Keratinocyte (primary cell): ENCODE measurements around the gene C1orf52. TPM values are rescaled to one million over a fixed set of nuclear protein-coding genes. Genes with fewer than 3 reads are reported as not detected.
"Not testable (repeated sequence)": the region's sequence is repeated elsewhere in the genome, so short reads cannot be mapped to it uniquely, and the experiment has no call there.

Experiments used
- DNase-seq: peaks from one replicate; pipeline ENCODE4 v3.0.0-alpha.2; 2011; ENCODE audit warnings: low read depth, missing footprints, low spot score
- FAIRE-seq: peaks from 2 replicates; lab custom pipeline; 2011; peaks lifted over from hg19 to GRCh38; lab: Jason Lieb, UNC
- H2AFZ ChIP-seq: 2 replicates; pipeline ENCODE4 v1.6.0; 2012; ENCODE audit warnings: low read length, control low read depth, inconsistent platforms; ENCODE audit not compliant: control insufficient read depth
- H3K27ac ChIP-seq: 2 replicates; pipeline ENCODE4 v1.5.1; 2011; ENCODE audit warnings: low read length; ENCODE audit not compliant: control insufficient read depth, insufficient read depth
- H3K27me3 ChIP-seq: 3 replicates; pipeline ENCODE4 v1.6.0; 2011; ENCODE audit warnings: low read length; ENCODE audit not compliant: control insufficient read depth, insufficient read depth; ENCODE audit errors: extremely low read depth
- H3K36me3 ChIP-seq, 2 experiments: 2 replicates in 1 of 2; 3 replicates in 1 of 2; pipeline ENCODE4 v1.5.1; 2011; ENCODE audit warnings: low read length in 2 of 2, mild to moderate bottlenecking in 1 of 2; ENCODE audit not compliant: control insufficient read depth in 2 of 2, insufficient read depth in 2 of 2; ENCODE audit errors: extremely low read depth in 1 of 2
- H3K4me1 ChIP-seq: 3 replicates; pipeline ENCODE4 v1.5.1; 2011; ENCODE audit warnings: low read length; ENCODE audit not compliant: control insufficient read depth, insufficient read depth; ENCODE audit errors: extremely low read depth
- H3K4me2 ChIP-seq: 3 replicates; pipeline ENCODE4 v1.6.0; 2011; ENCODE audit warnings: low read depth, low read length; ENCODE audit not compliant: control insufficient read depth, insufficient read depth; ENCODE audit errors: extremely low read depth
- H3K4me3 ChIP-seq, 3 experiments: fragments of 200-600 bp in 1 of 3; sonication (generic) in 1 of 3; 2 replicates in 2 of 3; 3 replicates in 1 of 3; pipeline ENCODE4 v1.5.1; 2011 to 2016; ENCODE audit warnings: low read length in 3 of 3, mild to moderate bottlenecking in 3 of 3, control low read depth in 2 of 3, inconsistent platforms in 1 of 3, low read depth in 1 of 3, mixed read lengths in 1 of 3, mixed run types in 1 of 3, moderate library complexity in 1 of 3; ENCODE audit not compliant: control insufficient read depth in 2 of 3, insufficient read depth in 2 of 3; ENCODE audit errors: extremely low read depth in 1 of 3
- H3K79me2 ChIP-seq: 2 replicates; pipeline ENCODE4 v1.6.0; 2012; ENCODE audit warnings: low read length; ENCODE audit not compliant: control insufficient read depth, insufficient read depth
- H3K9ac ChIP-seq: 3 replicates; pipeline ENCODE4 v1.6.0; 2011; ENCODE audit warnings: low read length; ENCODE audit not compliant: control insufficient read depth, insufficient read depth; ENCODE audit errors: extremely low read depth
- H3K9me1 ChIP-seq: 3 replicates; pipeline ENCODE4 v1.6.0; 2011; ENCODE audit warnings: low read length; ENCODE audit not compliant: control insufficient read depth, insufficient read depth; ENCODE audit errors: extremely low read depth
- H3K9me3 ChIP-seq: 2 replicates; pipeline ENCODE4 v1.5.1; 2012; ENCODE audit warnings: low read depth, low read length; ENCODE audit not compliant: control insufficient read depth
- H4K20me1 ChIP-seq: 3 replicates; pipeline ENCODE4 v1.6.0; 2011; ENCODE audit warnings: low read length; ENCODE audit not compliant: control insufficient read depth, insufficient read depth; ENCODE audit errors: extremely low read depth
- CTCF ChIP-seq, 3 experiments: IDR thresholded peaks in 1 of 3; conservative IDR thresholded peaks in 1 of 3; optimal IDR thresholded peaks in 1 of 3; 2 replicates in 2 of 3; 3 replicates in 1 of 3; pipeline versions ENCODE3 to v1.5.1; 2011; ENCODE audit warnings: low read length in 3 of 3, mild to moderate bottlenecking in 3 of 3, moderate library complexity in 2 of 3, control low read depth in 1 of 3, inconsistent platforms in 1 of 3; ENCODE audit not compliant: insufficient read depth in 2 of 3; ENCODE audit errors: extremely low read depth in 1 of 3
- EZH2 ChIP-seq: IDR thresholded peaks from one replicate; pipeline ENCODE4 v1.6.1; 2012; ENCODE audit warnings: inconsistent platforms, mild to moderate bottlenecking, low read length, moderate library complexity
- dilution Hi-C: fragments of 300-500 bp; cut with MboI; formaldehyde crosslinking; loops from one replicate; pipeline ENCODE4 v1.7.0; 2020; ENCODE audit warnings: low sequenced_read_pairs; ENCODE audit not compliant: extremely low pct_ligation_motif_present
- polyA plus RNA-seq, 5 experiments: library from polyadenylated mRNA; depleted of rRNA in 3 of 5; stranded (reverse) in 3 of 5; stranded (forward) in 1 of 5; unstranded in 1 of 5; fragments of >200 nt; gene quantifications; 1 replicate in 1 of 5; 2 replicates in 3 of 5; 3 replicates in 1 of 5; pipeline versions ENCODE4 v1.2.1 to v1.2.3, GENCODE V29; 2011 to 2012; ENCODE audit warnings: missing spikeins in 2 of 5, low read depth in 1 of 5, low replicate concordance in 1 of 5

C1orf52 gene
- polyA plus RNA-seq, 1 donor (not counting 4 experiments of a cell fraction or from before 2014, with no cell fraction given), result 27.3 TPM

- Histone ChIP-seq H3K79me2 (peaks cover 30% of the 10 kb centered on the region), H3K9ac (peak overlapping the region; percentile 54), H3K4me1 (peaks cover 19% of the 10 kb centered on the region), H3K9me3 (no peaks in the 10 kb centered on the region), H3K9me1 (no peaks in the 10 kb centered on the region), H2AFZ (peak overlapping the region; percentile 88), H3K4me2 (peak overlapping the region; percentile 85), H4K20me1 (peaks cover 4% of the 10 kb centered on the region), H3K27ac (peak overlapping the region; percentile 49), H3K27me3 (no peaks in the 10 kb centered on the region), H3K4me3 (peak overlapping the region in 2 of 3 experiments; percentile 69 to 91), H3K36me3 (peaks cover 5 to 7% of the 10 kb centered on the region in 2 experiments)
- FAIRE-seq, result no peak
- dilution Hi-C loops, result no loop called here
- TF ChIP-seq EZH2, result no peak
- TF ChIP-seq CTCF (optimal IDR thresholded peaks at IDR 0.05 in 1 of 3, IDR thresholded peaks at IDR 0.05 in 1 of 3, conservative IDR thresholded peaks at IDR 0.05 in 1 of 3; ENCODE audit: extremely low read depth in 1 of 3, insufficient read depth in 2 of 3, low read length in 3 of 3), result no peak
- DNase-seq, result no peak
These were observed 431 bp upstream of the C1orf52 start for GRCh38 chr1:85259912-85260274.

GRCh38 chr1:85258536-85259117 lies 835 bp downstream of the C1orf52 start:
- no peaks in the 10 kb centered on the region for H3K9me1 ChIP-seq
- H3K9me3 ChIP-seq, result no peaks in the 10 kb centered on the region
- peaks cover 40% of the 10 kb centered on the region for H3K79me2 ChIP-seq
- TF ChIP-seq EZH2 (no peak), CTCF (optimal IDR thresholded peaks at IDR 0.05 in 1 of 3, IDR thresholded peaks at IDR 0.05 in 1 of 3, conservative IDR thresholded peaks at IDR 0.05 in 1 of 3; ENCODE audit: extremely low read depth in 1 of 3, insufficient read depth in 2 of 3, low read length in 3 of 3) (peak in 1 of 3 experiments; percentile 14)
- H3K36me3 ChIP-seq, result peaks cover 2 to 9% of the 10 kb centered on the region in 2 experiments
- FAIRE-seq (no peak), DNase-seq (no peak)
- peak overlapping the region; percentile 67 for H3K4me2 ChIP-seq
- H3K27ac ChIP-seq, result peak overlapping the region; percentile 12
- peak overlapping the region; percentile 74 to 98 (median 91) for H3K4me3 ChIP-seq
- H3K9ac ChIP-seq, result peak overlapping the region; percentile 93
- no peaks in the 10 kb centered on the region for H3K27me3 ChIP-seq
- dilution Hi-C loops, result no loop called here
- H3K4me1 ChIP-seq, result peaks cover 19% of the 10 kb centered on the region
- H4K20me1 ChIP-seq, result peaks cover 4% of the 10 kb centered on the region
- H2AFZ ChIP-seq, result no peak overlapping the region

- H3K9me3 ChIP-seq, H4K20me1 ChIP-seq, H3K9me1 ChIP-seq, H3K4me3 ChIP-seq, DNase-seq, H3K4me2 ChIP-seq, H3K27me3 ChIP-seq, dilution Hi-C loops, H3K9ac ChIP-seq, H2AFZ ChIP-seq, H3K79me2 ChIP-seq, H3K36me3 ChIP-seq, FAIRE-seq, H3K27ac ChIP-seq: not testable (repeated sequence)
- peaks cover 16% of the 10 kb centered on the region for H3K4me1 ChIP-seq
These were observed 10.4 kb downstream of the C1orf52 start for GRCh38 chr1:85249042-85249441.
